Daoy (cell line): ENCODE data around the gene SF3B4. TPM values are rescaled to one million over a fixed set of nuclear protein-coding genes. Genes with fewer than 3 reads are reported as not detected.
"Not testable (repeated sequence)": the region's sequence is repeated elsewhere in the genome, so short reads cannot be mapped to it uniquely, and the experiment has no call there.

ENCODE experiments used
- DNase-seq: peaks from one replicate; pipeline ENCODE4 v3.0.0-alpha.2; 2015; ENCODE audit warnings: low read depth
- total RNA-seq: library from RNA; depleted of rRNA; stranded (reverse); fragments of >200 nt; shearing (Covaris generic); gene quantifications from 2 replicates; pipeline ENCODE4 v1.2.3, GENCODE V29; 2014; rRNA removed

Gene SF3B4, protein sequence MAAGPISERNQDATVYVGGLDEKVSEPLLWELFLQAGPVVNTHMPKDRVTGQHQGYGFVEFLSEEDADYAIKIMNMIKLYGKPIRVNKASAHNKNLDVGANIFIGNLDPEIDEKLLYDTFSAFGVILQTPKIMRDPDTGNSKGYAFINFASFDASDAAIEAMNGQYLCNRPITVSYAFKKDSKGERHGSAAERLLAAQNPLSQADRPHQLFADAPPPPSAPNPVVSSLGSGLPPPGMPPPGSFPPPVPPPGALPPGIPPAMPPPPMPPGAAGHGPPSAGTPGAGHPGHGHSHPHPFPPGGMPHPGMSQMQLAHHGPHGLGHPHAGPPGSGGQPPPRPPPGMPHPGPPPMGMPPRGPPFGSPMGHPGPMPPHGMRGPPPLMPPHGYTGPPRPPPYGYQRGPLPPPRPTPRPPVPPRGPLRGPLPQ
- 8.9 and 16.2 TPM in 2 replicates for total RNA-seq

DNA sequence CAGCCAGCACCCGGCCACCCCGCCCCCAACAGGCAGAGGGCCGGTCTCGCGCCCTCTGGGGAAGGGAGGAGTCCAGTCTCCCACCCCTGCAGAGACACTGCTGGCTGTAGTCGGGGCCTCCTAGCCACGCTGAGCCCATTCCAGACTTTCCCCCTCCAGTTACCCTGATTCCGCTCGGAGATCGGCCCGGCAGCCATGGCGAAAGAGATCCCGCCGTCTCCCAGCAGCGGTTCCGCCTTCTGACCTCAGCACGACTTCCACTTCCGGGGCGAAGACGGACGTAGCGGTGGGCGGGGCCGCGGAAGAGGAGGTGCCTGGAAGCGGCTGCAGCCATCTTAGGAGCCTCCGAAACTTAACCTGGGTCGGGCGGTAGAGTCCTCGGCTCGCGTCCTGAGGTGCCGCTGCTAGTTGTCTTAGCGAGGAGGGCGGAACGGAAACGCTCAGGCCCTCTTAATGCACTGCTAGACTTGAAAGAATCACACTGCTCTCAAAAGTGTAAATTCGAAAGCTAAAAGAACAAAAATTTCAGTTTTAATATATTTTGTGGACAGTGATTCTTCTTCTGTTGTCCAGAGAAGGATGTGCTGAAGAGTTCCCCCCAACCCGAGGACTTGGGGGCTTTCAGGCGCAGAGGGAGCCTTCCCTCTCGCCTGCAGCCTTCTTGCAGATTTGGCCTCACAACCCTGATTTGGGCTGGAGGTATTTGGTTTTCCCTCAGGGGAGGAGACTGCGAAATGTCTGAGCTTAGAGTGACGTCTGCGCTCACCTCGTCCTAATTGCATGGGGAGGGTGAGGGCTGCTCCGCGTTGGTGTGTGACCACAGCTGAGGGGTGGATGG, at the start of gene SF3B4:
Gene SF3B4, minus strand, starts transcription at position 241 of the 838 bp plus-strand sequence. Its CDS starts 44 bp downstream, at position 197.
- DNase-seq, result peak; percentile 97

- DNase-seq, result no peak
These were observed 49.7 kb upstream of the SF3B4 start for GRCh38 chr1:149977345-149977744.

- DNase-seq, result no peak
These were observed 44.9 kb upstream of the SF3B4 start for GRCh38 chr1:149972547-149972946.

DNA sequence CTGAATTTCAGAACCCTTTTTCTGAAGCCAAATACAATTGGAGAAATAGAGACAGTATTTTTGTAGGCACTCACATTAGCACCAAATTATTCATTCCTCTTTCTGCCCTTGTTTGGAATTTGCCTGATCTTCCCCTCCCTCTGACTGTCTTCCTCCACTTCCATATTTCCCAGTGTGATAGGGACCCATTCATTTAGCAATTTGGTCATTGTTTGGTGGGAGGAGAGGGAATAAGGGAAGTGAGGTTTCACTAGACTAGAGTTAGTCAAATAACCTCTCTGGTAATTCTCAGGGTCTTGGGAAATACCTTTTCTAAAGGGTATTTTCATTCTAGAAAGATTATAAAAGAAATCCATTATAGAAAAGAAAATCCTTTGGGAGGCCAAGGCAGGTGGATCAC, 40.0 kb upstream of the SF3B4 start:
- DNase-seq, result no peak

- no peak for DNase-seq
These were observed 39.4 kb upstream of the SF3B4 start for GRCh38 chr1:149967041-149967440.

GRCh38 chr1:149966405-149966804, 38.8 kb upstream of the SF3B4 start:
- DNase-seq, result no peak

DNA sequence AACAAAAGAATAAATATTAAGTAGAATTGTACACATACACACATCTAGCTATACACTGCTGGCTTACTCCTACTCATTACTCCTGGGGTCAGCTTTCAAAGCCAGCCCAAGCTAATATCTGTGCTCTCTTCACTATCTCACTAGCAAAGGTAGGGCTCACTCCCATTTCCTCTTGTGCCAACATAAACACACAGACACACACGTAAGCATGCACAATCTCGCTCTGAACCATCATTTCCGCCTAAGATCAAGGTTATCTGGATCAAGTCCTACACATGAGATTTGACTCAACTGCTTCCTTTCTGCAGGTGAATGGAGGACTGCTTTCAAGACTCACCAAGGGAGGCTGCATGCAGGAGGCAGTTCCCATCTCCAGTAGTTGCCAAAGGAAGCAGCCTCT, 37.8 kb upstream of the SF3B4 start:
- no peak for DNase-seq

DNA sequence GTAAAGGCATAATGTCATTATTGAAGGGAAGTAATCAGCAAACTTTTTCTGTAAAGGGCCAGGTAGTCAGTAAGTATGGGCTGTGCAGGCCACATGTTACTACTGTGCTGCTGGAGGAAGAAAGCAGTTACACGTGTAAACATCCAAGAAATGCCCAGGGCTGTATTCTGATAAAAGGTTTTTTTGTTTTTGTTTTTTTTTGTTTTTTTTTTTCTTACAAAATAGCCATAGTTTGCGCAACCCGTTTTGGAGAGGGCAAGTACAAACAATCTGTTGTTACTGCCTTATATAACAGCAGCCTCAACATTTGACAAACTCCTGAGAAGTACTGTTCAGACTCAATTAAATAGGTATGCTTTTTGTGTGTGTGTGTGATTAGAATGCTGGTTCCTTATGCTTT, 35.8 kb upstream of the SF3B4 start:
- DNase-seq, result no peak

DNA sequence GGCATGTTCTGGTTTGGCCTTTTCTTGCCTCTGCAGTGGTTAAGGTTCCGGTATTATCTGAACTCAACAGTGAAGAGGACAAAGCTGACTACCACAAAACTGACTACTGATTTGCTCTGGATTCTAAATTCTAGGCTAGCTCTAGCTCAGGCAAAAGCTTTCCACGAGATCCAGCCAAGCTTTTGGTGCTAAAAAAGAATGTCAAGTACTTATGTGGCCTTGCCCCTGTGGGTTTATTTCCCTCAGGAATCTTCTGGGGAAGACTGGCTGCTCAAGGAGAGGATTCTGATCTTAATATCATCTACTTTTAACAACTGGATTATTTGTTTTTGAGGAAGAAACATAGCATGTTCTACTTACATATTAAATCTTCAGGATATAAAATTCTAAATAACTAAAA, 35.1 kb upstream of the SF3B4 start:
- DNase-seq, result no peak

DNA sequence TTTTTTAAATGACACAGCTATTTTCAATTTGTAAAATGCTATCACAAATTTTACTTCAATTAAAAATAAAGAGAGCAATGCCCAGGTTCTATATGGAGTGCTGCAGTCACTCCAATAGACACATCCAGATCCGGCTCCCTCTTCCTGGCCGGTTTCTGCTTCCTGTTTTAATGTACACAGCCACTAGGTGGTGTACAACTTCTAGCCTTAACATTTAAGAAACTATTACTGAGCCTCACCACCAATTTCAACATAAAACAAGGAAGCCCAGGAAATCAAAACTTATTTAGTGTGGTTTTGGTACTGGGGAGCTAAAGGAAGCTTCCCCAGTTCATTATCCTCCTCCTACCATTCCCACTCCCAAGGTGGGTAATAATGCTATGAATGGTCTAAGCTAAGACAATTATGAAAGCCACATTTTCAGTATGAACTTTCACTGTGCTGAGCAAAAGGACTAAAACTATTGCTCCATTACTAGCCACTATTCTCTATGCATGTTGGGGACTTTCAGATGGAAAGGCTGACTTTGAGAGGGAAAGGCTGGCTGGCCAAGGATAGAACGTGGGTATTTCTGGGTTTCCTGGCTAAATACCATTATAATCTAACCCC, 34.5 kb upstream of the SF3B4 start:
- peak; percentile 60 for DNase-seq

- not testable (repeated sequence) for DNase-seq
These were observed 29.9 kb upstream of the SF3B4 start for GRCh38 chr1:149957548-149957947.

DNA sequence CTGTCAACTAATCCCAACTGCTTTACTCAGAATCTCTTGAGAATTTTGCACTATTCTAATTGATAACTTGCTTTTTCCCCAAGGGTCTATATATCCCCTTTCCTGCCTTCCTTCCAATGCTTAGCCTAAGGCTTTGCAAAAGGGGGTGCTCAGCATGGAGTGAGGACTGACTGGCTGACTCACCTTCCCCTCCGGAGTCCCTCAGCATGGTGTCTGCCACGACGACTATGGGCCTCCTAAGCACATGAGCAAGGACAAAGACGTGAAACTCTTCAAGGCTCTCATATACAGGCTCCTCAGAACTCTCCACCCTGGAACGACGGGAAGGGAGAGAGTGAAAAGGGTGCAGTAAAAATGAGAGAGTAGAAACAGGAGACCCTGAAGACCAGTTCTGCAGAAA, 22.3 kb upstream of the SF3B4 start:
- no peak for DNase-seq

DNA sequence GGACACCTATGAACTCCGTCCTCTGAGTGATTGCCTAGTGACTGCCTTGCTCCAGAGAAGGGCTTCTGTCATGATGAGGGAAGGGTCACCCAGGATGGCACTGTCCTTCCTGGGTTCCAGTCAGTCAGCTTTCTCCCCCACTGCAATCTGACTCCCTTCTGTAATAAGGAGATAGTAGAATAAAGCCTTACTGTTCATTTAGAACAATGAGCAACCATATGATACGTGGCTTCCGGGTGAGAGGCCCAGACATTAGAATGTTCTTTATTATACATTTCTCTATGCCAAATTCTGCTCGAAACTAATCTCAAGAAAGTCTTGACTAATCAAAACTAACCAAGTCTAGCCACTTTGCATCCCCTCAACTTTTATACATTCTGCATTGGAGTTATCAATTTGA, 17.6 kb upstream of the SF3B4 start:
- DNase-seq, result no peak

GRCh38 chr1:149942885-149943284, 15.3 kb upstream of the SF3B4 start:
- no peak for DNase-seq

GRCh38 chr1:149942207-149942606, 14.6 kb upstream of the SF3B4 start:
- no peak for DNase-seq

GRCh38 chr1:149940427-149940826, 12.8 kb upstream of the SF3B4 start:
- DNase-seq, result no peak

DNA sequence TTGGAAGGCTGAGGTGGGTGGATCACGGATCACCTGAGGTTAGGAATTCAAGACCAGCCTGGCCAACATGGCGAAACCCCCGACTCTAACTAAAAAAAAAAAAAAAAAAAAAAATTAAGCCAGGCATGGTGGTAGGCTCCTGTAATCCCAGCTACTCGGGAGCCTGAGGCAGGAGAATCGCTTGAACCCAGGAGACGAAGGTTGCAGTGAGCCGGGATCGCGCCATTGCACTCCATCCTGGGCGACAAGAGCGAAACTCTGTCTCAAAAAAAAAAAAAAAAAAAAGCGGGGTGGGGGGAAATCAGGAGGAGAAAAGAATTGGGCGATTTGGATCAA, 11.0 kb upstream of the SF3B4 start:
- DNase-seq, result not testable (repeated sequence)

DNA sequence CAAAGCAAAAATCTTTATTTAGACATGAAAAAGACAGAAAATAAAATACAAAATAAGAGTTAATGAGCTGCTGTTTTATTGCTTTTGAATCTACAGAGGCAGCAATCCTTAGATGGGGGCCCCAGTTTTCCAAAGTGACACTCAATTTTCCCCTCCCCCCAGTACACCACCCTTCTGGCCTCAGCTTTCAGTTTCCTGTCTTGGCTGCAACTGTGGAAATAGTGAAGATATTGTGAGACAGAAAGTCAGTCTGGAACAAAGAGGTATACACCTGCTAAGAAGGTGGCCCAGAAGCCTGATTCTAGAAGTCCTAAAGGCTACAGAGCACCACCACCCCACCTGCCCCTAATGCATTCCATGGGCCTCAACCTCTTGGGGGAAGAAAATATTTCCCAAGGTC, 10.2 kb upstream of the SF3B4 start:
- no peak for DNase-seq

DNA sequence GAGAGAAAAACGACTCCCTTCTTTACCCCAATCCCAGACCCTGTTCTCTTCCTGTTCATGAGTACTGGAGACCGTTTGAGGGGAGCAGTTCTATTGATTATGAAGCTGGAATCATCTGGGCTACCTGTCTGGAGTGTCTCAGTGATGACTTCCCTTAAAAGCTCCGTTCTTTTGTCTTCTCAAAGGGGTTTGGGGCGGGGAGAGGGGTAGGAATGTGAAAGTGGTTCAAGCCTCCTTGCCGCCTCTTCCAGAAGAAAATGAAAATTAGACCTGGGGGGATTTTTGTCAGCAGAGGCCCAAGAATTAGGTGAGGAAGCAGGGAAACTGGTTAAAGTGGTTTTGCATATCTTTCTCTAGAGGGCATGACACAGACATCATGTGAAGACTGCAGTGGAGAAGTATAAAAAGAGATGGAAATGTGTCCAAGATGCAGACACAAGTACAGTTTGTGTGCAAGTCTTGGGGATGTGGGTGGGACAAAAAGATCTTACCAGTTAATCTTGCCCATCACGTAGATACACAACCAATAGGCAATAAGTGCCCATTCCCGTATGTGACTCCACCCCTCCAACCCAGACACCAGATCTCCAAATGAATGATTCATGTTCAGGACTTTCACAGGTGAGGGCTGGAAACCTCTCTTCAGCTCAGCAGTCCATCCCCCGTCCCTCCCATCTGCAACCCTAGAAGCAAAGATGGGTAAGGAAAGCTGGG, 9.5 kb upstream of the SF3B4 start:
- DNase-seq, result peak; percentile 60

- DNase-seq, result peak; percentile 42
These were observed 8.8 kb upstream of the SF3B4 start, which contains the start of gene MTMR11 for GRCh38 chr1:149936170-149936991. Gene MTMR11 (minus strand): TSS chr1:149936879. CDS start chr1:149936647, 232 bp downstream.

DNA sequence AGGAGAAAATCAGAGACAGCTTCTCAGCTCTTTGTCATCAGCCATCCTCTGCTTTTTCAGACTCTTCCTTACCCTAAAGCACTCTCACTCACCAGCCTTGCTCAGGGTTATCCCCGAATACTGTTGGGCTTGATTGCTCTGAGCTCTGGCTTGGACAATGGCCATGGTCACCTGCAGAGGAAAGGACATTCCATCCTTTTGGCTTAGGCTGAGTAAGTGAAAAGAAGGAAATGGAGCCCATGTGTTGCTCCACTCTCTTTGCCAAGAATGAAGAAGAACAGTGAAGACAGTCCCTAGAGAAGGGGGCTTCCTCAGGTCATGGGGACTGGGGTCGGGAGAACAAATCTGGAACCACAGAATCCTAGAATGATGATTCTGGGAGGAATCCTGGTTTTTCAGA, 6.8 kb upstream of the SF3B4 start:
- no peak for DNase-seq
